ENCODE data around the gene DDX10.

- TF ChIP-seq POLR2A (IDR thresholded peaks at IDR 0.05) (no peak), CTCF (IDR thresholded peaks at IDR 0.05) (no peak)
These were observed 7.2 kb downstream of the DDX10 start for GRCh38 chr11:108672113-108672512.

Measured in esophagus squamous epithelium (tissue), 4 donors.